ENCODE results near the gene DHCR24.
"Not testable (repeated sequence)": the region's sequence is repeated elsewhere in the genome, so short reads cannot be mapped to it uniquely, and the experiment has no call there.

Gene DHCR24, protein sequence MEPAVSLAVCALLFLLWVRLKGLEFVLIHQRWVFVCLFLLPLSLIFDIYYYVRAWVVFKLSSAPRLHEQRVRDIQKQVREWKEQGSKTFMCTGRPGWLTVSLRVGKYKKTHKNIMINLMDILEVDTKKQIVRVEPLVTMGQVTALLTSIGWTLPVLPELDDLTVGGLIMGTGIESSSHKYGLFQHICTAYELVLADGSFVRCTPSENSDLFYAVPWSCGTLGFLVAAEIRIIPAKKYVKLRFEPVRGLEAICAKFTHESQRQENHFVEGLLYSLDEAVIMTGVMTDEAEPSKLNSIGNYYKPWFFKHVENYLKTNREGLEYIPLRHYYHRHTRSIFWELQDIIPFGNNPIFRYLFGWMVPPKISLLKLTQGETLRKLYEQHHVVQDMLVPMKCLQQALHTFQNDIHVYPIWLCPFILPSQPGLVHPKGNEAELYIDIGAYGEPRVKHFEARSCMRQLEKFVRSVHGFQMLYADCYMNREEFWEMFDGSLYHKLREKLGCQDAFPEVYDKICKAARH

DNA sequence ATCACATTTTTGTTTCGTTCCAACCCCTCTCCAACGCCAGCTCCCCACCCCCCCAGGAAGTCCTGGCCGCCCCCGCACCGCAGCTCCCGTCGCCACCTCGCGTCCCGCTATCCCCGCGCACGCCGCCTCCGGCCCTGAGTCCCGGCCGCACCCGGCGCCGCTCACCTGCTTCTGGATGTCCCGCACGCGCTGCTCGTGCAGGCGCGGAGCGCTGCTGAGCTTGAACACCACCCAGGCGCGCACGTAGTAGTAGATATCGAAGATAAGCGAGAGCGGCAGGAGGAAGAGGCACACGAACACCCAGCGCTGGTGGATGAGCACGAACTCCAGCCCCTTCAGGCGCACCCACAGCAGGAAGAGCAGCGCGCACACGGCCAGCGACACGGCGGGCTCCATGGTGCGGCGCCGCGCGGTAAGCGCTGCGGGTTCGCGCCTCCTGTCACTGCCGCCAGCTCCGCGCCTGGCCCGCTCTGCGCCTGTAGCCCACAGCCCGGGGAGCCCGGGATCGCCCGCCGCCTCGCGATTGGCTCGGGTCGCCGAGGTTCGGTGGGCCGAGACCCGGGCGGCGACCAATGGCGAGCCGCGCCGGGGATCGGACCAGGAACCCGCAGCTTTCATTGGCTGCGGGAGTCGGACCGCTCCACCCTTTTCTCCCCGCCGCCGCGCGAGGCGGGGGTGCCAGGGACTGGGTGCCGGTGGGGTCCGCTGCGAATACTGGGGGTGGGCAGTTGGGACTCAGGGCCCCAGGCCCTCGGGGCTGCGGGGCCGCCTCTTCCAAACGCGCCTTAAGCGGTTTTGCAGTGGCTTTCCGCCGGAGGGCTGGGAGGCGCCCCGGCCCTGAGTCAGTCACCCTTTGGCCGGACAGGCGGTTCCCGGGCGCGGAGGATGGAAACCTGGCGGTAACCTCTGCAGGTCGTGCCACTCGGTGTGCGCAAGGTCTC, at the start of gene DHCR24:
DHCR24 (minus strand) TSS at position 472 of the 941 bp plus-strand sequence; CDS start at position 396, 76 bp downstream.
- peak; percentile 83 for DNase-seq (ENCODE audit: low read depth)
- TF ChIP-seq, protein P1, sequence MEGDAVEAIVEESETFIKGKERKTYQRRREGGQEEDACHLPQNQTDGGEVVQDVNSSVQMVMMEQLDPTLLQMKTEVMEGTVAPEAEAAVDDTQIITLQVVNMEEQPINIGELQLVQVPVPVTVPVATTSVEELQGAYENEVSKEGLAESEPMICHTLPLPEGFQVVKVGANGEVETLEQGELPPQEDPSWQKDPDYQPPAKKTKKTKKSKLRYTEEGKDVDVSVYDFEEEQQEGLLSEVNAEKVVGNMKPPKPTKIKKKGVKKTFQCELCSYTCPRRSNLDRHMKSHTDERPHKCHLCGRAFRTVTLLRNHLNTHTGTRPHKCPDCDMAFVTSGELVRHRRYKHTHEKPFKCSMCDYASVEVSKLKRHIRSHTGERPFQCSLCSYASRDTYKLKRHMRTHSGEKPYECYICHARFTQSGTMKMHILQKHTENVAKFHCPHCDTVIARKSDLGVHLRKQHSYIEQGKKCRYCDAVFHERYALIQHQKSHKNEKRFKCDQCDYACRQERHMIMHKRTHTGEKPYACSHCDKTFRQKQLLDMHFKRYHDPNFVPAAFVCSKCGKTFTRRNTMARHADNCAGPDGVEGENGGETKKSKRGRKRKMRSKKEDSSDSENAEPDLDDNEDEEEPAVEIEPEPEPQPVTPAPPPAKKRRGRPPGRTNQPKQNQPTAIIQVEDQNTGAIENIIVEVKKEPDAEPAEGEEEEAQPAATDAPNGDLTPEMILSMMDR (conservative IDR thresholded peaks at IDR 0.05; ENCODE audit: low read depth, low read length), result no peak

DNA sequence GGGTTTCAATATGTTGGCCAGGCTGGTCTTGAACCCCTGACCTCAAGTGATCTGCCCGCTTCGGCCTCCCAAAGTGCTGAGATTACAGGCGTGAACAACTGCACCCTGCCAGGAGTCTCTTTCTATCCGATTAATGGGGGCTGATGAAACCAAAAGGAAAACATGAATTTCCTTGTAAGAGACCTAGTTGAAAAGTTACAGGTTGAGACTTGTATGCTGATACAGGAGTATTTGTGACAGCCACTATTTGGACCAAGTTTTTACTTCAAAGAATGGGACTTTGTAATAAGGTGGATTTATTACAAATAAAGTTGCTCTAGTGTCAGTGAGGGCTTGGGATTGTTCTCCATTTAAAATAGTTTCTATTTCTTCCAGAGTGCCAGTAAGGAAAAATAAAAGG, 49.8 kb upstream of the DHCR24 start:
- TF ChIP-seq, protein P1 (conservative IDR thresholded peaks at IDR 0.05; ENCODE audit: low read depth, low read length), result no peak
- DNase-seq (ENCODE audit: low read depth), result no peak
- H3K4me3 ChIP-seq (ENCODE audit: low read depth, low read length), result no peak overlapping the region

More for the DNA sequence above, at the start of gene DHCR24:
- peak within 1 kb of the TSS; percentile 94 for H3K4me3 ChIP-seq (ENCODE audit: low read depth, low read length)

DNA sequence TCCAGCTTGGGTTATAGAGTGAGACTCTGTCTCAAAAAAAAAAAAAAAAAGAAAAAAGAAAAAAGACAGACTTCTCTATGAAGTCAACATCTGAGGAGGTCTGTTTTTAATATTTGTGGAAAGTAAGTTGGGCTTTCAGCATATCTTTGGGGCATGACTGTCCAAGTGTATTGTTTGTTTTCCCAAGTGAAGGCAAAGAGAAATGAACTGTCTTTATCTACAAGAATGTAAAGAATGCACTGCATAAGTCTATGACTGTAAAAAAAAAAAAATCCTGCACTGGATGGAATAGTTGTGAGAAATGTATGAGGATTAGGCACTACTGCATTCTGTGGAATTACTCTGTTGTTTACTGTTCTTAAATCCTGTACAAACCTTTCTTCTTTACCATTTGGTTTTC, 47.9 kb upstream of the DHCR24 start:
- no peak overlapping the region for H3K4me3 ChIP-seq (ENCODE audit: low read depth, low read length)
- TF ChIP-seq, protein P1 (conservative IDR thresholded peaks at IDR 0.05; ENCODE audit: low read depth, low read length), result no peak
- peak; percentile 93 for DNase-seq (ENCODE audit: low read depth)

DNA sequence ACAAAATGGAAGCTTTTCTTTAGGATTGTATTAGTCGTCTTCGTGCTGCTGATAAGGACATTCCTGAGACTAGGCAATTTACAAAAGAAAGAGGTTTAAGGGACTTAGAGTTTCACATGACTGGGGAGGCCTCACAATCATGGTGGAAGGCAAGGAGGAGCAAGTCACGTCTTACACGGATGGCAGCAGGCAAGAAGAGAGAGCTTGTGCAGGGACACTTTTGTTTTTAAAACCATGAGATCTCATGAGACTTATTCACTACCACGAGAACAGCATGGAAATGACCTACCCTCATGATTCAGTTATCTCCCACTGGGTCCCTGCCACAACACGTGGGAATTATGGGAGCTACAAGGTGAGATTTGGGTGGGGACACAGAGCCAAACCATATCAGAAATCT, 47.1 kb upstream of the DHCR24 start:
- not testable (repeated sequence) for H3K4me3 ChIP-seq (ENCODE audit: low read depth, low read length); DNase-seq (ENCODE audit: low read depth)

DNA sequence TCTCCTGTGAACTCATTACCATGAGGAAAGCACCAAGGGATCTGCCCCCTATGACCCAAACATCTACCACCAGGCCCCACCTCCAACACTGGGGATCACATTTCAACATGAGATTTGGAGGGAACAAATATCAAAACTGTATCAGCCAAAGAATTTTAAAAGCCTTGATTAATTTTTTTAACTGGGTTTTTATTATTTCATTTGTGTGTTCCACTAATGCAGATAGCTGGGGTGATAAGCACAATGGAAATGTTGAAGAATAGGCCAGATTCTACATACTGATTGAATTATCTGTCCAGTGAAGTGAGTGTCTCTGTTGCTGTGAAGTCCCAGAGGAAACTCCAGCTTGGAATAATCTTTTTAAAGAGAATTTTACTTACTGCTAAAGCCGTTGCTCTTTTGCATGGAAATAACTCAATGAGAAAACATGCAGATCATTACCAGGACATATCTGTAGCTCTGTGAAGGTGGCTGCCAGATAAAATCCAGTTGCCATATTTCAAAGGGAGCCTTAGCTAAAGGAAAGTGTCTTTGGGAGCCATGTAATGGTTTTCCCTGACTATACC, 44.4 kb upstream of the DHCR24 start:
- TF ChIP-seq, protein P1 (conservative IDR thresholded peaks at IDR 0.05; ENCODE audit: low read depth, low read length), result no peak
- DNase-seq (ENCODE audit: low read depth), result no peak

DNA sequence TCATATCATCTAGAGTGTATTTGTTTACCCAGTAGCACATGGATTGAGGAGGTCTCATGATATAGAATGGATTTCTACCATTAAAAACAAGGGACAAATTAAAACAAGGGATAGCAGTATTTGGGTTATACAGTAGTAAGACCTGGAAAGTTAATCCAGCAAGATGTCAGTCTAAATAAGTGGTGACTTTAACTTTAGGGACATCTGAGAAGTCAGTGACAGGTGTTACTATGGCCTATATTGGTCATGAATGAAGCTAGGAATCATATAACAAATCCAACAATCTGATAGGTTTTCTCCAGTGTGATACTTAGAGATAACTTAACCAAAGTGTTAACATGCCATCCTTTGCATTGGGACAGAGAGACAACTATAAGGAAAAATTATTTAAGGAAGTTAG, 42.7 kb upstream of the DHCR24 start:
- TF ChIP-seq, protein P1 (conservative IDR thresholded peaks at IDR 0.05; ENCODE audit: low read depth, low read length), result no peak
- H3K4me3 ChIP-seq (ENCODE audit: low read depth, low read length), result no peak overlapping the region
- DNase-seq (ENCODE audit: low read depth), result no peak

More for the DNA sequence above, 44.4 kb upstream of the DHCR24 start:
- no peak overlapping the region for H3K4me3 ChIP-seq (ENCODE audit: low read depth, low read length)

DNA sequence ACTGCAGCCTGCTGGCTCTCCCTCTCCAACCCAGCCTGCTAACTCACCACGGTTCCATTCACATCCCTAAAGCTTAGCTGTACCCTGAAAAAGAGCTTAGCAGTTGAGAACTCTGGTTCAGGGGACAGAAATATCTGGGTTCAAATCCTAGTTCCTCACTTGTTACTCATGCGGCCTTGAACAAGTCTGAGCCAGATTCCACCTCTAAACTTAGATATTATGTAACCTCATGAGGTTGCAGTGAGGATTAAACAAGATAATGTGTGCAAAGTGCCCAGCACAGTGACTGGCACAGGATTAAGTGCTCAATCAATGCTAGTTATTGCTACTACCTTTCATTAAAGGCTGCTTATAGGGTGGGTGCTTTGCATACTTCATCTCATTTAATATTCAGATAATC, 41.3 kb upstream of the DHCR24 start:
- DNase-seq (ENCODE audit: low read depth), result no peak
- no peak overlapping the region for H3K4me3 ChIP-seq (ENCODE audit: low read depth, low read length)
- TF ChIP-seq, protein P1 (conservative IDR thresholded peaks at IDR 0.05; ENCODE audit: low read depth, low read length), result no peak
